Naive thymus-derived CD4-positive, alpha-beta T cell (primary cell): ENCODE results near the gene ZCCHC2. TPM values are rescaled to one million over a fixed set of nuclear protein-coding genes. Genes with fewer than 3 reads are reported as not detected.

Source experiments
- ATAC-seq: fragments of 150-1000 bp; cut with Tn5 transposase; 2 replicates; pipeline ENCODE4 v1.10.0; 2021; ENCODE audit warnings: mild to moderate bottlenecking, moderate library complexity
- CTCF ChIA-PET: fragments of 350-600 bp; sonication (Branson Sonifier 250); formaldehyde crosslinking; loops from one replicate; lab custom pipeline; 2021; ENCODE audit warnings: antibody characterized with exemption; lab: Charles Lee
- POLR2A ChIA-PET: fragments of 350-600 bp; sonication (Branson Sonifier 250); formaldehyde crosslinking; loops from one replicate; lab custom pipeline; 2021; ENCODE audit warnings: antibody characterized with exemption, inconsistent platforms; lab: Charles Lee
- DNase-seq, 9 donors: peaks; one replicate each; pipeline versions ENCODE4 v3.0.0 to v3.0.0-alpha.2; 2020 to 2022; ENCODE audit warnings: mixed read lengths in 1 of 9
- H3K27ac ChIP-seq: one replicate; pipeline ENCODE4 v1.7.0; 2013; ENCODE audit warnings: mild to moderate bottlenecking, low read depth, low read length, moderate library complexity
- H3K27me3 ChIP-seq, 2 donors: one replicate each; pipeline ENCODE4 v1.7.0; 2013; ENCODE audit warnings: low read length in 2 of 2, mild to moderate bottlenecking in 2 of 2, moderate library complexity in 2 of 2; ENCODE audit not compliant: control insufficient read depth in 2 of 2, insufficient read depth in 2 of 2
- H3K36me3 ChIP-seq, 3 experiments: 1 replicate in 2 of 3; 2 replicates in 1 of 3; pipeline ENCODE4 v1.7.0; 2013; ENCODE audit warnings: low read length in 3 of 3, mild to moderate bottlenecking in 3 of 3, moderate library complexity in 1 of 3; ENCODE audit not compliant: insufficient read depth in 3 of 3, control insufficient read depth in 2 of 3
- H3K4me1 ChIP-seq, 2 donors: one replicate each; pipeline ENCODE4 v1.7.0; 2013; ENCODE audit warnings: low read length in 2 of 2, mild to moderate bottlenecking in 2 of 2, moderate library complexity in 1 of 2; ENCODE audit not compliant: control insufficient read depth in 2 of 2, insufficient read depth in 2 of 2
- H3K4me3 ChIP-seq: 2 replicates; pipeline ENCODE4 v1.7.0; 2013; ENCODE audit warnings: mild to moderate bottlenecking, low read length
- H3K9me3 ChIP-seq, 3 experiments: 1 replicate in 2 of 3; 2 replicates in 1 of 3; pipeline ENCODE4 v1.7.0; 2013; ENCODE audit warnings: low read length in 3 of 3; ENCODE audit not compliant: control insufficient read depth in 2 of 3
- H3K27ac Mint-ChIP-seq, 9 donors: one replicate each; pipeline ENCODE4 v1.8.0; 2020 to 2022; ENCODE audit warnings: mixed read lengths in 9 of 9, mild to moderate bottlenecking in 8 of 9, moderate library complexity in 5 of 9, inconsistent platforms in 2 of 9
- H3K27me3 Mint-ChIP-seq, 5 donors: one replicate each; pipeline ENCODE4 v1.8.0; 2021 to 2022; ENCODE audit warnings: mixed read lengths in 5 of 5, mild to moderate bottlenecking in 1 of 5
- H3K36me3 Mint-ChIP-seq, 5 donors: one replicate each; pipeline ENCODE4 v1.8.0; 2020 to 2022; ENCODE audit warnings: mixed read lengths in 5 of 5, mild to moderate bottlenecking in 3 of 5, inconsistent platforms in 1 of 5
- H3K4me1 Mint-ChIP-seq, 7 donors: one replicate each; pipeline ENCODE4 v1.8.0; 2020 to 2022; ENCODE audit warnings: mixed read lengths in 7 of 7, mild to moderate bottlenecking in 3 of 7, inconsistent platforms in 1 of 7
- H3K4me3 Mint-ChIP-seq, 10 donors: one replicate each; pipeline ENCODE4 v1.8.0; 2020 to 2022; ENCODE audit warnings: mild to moderate bottlenecking in 10 of 10, mixed read lengths in 10 of 10, moderate library complexity in 6 of 10, inconsistent platforms in 2 of 10
- H3K9me3 Mint-ChIP-seq, 11 donors: one replicate each; pipeline ENCODE4 v1.8.0; 2020 to 2022; ENCODE audit warnings: mixed read lengths in 11 of 11, mild to moderate bottlenecking in 4 of 11, inconsistent platforms in 1 of 11, moderate library complexity in 1 of 11
- intact Hi-C, 2 donors: fragments of 100-400 bp; cut with micrococcal nuclease; formaldehyde crosslinking; loops; one replicate each; pipeline ENCODE4 v1.15.1; 2023
- polyA plus RNA-seq, 2 donors: library from polyadenylated mRNA; unstranded; fragments of 300-500 nt; fragmentation: Illumina TruSeq; gene quantifications; one replicate each; pipeline ENCODE4 v1.2.3, GENCODE V29; 2021
- total RNA-seq, 6 experiments: library from RNA in 5 of 6; stranded (reverse) in 5 of 6; gene quantifications; 1 replicate in 5 of 6; 2 replicates in 1 of 6; pipeline ENCODE4 v1.2.3 and lab custom pipeline; 2021 to 2026

ZCCHC2 gene
- total and polyA plus RNA-seq, 7 experiments from 2014 or later, result 1.8 to 68.5 (median 54.5) TPM

DNA sequence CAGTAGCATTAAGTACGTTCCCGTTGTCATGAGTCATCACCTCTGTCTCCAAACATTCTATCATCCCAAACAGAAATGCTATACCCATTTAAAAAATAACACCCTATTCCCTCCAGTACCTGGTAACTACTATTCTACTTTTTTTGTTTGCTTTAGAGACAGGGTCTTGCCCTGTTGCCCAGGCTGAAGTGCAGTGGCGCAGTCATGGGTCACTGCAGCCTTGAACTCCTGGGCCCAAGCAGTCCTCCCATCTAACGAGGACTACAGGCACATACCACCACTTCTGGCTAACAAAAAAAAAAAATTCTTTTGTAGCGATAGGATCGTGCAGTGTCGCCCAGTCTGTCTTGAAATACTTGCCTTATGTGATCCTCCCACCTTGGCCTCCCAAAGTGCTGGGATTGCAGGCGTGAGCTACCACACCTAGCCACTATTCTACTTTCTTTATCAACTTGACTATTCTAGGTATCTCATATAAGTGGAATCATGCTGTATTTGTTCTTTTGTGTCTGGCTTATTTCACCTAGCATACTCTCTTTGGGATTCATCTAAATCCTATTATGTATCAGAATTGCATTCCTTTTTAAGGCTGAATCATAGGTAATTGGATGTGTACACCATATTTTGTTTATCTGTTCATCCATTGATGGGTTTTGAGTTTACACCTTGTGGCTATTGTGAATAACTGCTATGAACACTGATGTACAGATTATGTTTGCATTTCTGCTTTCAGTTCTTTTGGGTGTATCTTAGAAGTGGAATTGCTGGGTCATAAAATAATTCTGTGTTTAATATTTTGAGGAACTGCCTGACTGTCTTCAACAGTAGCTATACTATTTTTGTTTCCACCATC, 14.4 kb downstream of the ZCCHC2 start:
- H3K27ac Mint-ChIP-seq, result no peak overlapping the region
- ATAC-seq (no peak), DNase-seq (no peak)
- POLR2A ChIA-PET, result no interaction called here
- Histone ChIP-seq H3K9me3 (no peaks in the 10 kb centered on the region), H3K4me3 (no peak overlapping the region), H3K36me3 (peaks cover 2 to 22% (median 4%) of the 10 kb centered on the region in 3 experiments), H3K4me1 (peaks cover 0 to 22% of the 10 kb centered on the region in 2 donors), H3K27ac (no peak overlapping the region), H3K27me3 (no peaks in the 10 kb centered on the region)
- H3K9me3 Mint-ChIP-seq, result no peaks in the 10 kb centered on the region
- H3K36me3 Mint-ChIP-seq, result peaks cover 4 to 23% (median 15%) of the 10 kb centered on the region in 5 donors
- H3K27me3 Mint-ChIP-seq, result no peaks in the 10 kb centered on the region
- CTCF ChIA-PET, result no interaction called here
- intact Hi-C loops, result no loop called here
- peaks cover 28 to 80% (median 63%) of the 10 kb centered on the region in 7 donors for H3K4me1 Mint-ChIP-seq
- H3K4me3 Mint-ChIP-seq, result peak overlapping the region in 1 of 10 donors; percentile 41

- H3K27me3 Mint-ChIP-seq, result no peaks in the 10 kb centered on the region
- peak overlapping the region in 1 of 9 donors; percentile 43 for H3K27ac Mint-ChIP-seq
- ChIA-PET CTCF (no interaction called here), POLR2A (no interaction called here)
- peaks cover 6 to 28% (median 21%) of the 10 kb centered on the region in 5 donors for H3K36me3 Mint-ChIP-seq
- no peaks in the 10 kb centered on the region for H3K9me3 ChIP-seq
- intact Hi-C loops, result no loop called here
- DNase-seq (no peak), ATAC-seq (no peak)
- H3K4me1 ChIP-seq, result peaks cover 0 to 20% of the 10 kb centered on the region in 2 donors
- H3K36me3 ChIP-seq, result peaks cover 4 to 28% (median 8%) of the 10 kb centered on the region in 3 experiments
- no peak overlapping the region for H3K27ac ChIP-seq
- H3K4me3 Mint-ChIP-seq, result no peak overlapping the region
- H3K27me3 ChIP-seq, result no peaks in the 10 kb centered on the region
- H3K4me1 Mint-ChIP-seq, result peaks cover 28 to 75% (median 64%) of the 10 kb centered on the region in 7 donors
- H3K4me3 ChIP-seq, result no peak overlapping the region
- no peaks in the 10 kb centered on the region for H3K9me3 Mint-ChIP-seq
These were observed 15.1 kb downstream of the ZCCHC2 start for GRCh38 chr18:62537946-62538345.

DNA sequence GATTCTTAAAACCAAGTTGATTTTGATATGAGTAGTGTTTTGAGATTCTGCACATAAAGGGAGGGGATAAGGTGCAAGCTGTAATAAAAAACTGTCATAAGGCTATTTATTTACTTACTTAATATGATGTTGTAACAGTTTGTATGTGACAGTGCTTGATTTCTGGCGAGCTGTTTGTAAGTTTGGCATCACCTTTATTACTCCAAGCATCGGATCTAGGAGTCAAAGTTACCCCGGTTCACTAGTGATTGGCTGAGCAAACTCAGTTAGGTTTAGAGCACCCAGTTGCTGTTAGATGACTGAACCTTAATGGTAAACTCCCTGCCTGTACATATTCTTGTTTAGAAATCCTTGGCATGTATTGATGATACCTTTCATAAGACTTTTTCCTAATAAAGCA, 16.1 kb downstream of the ZCCHC2 start:
- ATAC-seq (no peak), DNase-seq (no peak)
- Histone ChIP-seq H3K4me3 (no peak overlapping the region), H3K4me1 (peaks cover 0 to 18% of the 10 kb centered on the region in 2 donors), H3K36me3 (peaks cover 4 to 38% (median 15%) of the 10 kb centered on the region in 3 experiments), H3K9me3 (no peaks in the 10 kb centered on the region), H3K27me3 (no peaks in the 10 kb centered on the region), H3K27ac (no peak overlapping the region)
- H3K4me1 Mint-ChIP-seq, result peaks cover 30 to 72% (median 58%) of the 10 kb centered on the region in 7 donors
- H3K27ac Mint-ChIP-seq, result peak overlapping the region in 1 of 9 donors; percentile 43
- intact Hi-C loops, result no loop called here
- H3K27me3 Mint-ChIP-seq, result no peaks in the 10 kb centered on the region
- ChIA-PET CTCF (no interaction called here), POLR2A (no interaction called here)
- H3K4me3 Mint-ChIP-seq, result no peak overlapping the region
- H3K9me3 Mint-ChIP-seq, result no peaks in the 10 kb centered on the region
- peaks cover 14 to 36% (median 29%) of the 10 kb centered on the region in 5 donors for H3K36me3 Mint-ChIP-seq

DNA sequence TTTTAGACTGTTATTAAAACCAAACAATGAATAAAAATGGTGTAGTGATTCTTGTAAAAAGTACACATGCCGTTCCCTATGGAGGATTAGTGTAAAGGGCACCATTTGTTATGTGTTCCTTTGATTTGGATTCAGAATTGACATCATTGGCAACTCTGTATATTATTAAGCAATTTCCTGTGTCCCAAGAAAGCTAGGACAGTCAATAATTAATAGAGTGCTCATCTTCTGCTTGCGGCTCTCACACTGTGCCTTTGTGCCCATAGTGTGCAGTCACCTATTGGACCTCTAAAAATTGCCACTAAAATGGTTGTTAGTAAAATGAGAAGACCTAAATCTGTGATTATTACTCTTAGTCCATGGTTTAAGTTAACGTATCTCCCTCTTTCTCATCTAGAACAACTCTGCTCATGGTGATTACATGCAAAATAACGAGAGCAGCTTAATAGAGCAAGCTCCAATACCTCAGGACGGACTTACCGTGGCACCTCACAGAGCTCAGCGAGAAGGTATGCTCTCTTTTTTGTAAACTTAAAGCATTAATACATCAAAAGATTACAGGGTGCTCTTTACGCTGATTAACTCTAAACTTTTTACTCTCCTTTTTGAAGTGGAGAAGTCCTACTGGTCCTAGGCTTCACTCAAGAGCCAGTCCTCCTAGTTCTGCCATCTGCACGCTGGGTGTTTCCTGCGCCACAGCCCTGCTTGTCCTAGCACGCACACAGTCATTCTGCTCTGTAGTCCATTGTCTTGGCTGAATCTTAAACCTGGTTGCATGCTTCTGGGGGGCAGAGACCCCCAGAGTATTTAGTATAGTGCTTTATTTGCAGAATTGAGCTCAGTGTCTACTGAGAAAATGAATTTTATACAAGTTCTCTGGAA, 16.7 kb downstream of the ZCCHC2 start:
- ATAC-seq (no peak), DNase-seq (no peak)
- Mint-ChIP-seq H3K36me3 (peaks cover 14 to 39% (median 29%) of the 10 kb centered on the region in 5 donors), H3K4me3 (no peak overlapping the region), H3K27ac (peak overlapping the region in 1 of 9 donors; percentile 12), H3K27me3 (no peaks in the 10 kb centered on the region), H3K4me1 (peaks cover 24 to 65% (median 52%) of the 10 kb centered on the region in 7 donors), H3K9me3 (no peaks in the 10 kb centered on the region)
- no peak overlapping the region for H3K4me3 ChIP-seq
- H3K27ac ChIP-seq, result no peak overlapping the region
- intact Hi-C loops, result no loop called here
- ChIA-PET CTCF (interaction anchor here (0.7 kb wide), 1 partner anchor 599 kb away, joined by 5 read pairs; no protein-coding TSS in a partner anchor), POLR2A (interaction anchor here (0.6 kb wide), 1 partner anchor 600 kb away, joined by 4 read pairs; no protein-coding TSS in a partner anchor)
- no peaks in the 10 kb centered on the region for H3K27me3 ChIP-seq
- H3K9me3 ChIP-seq, result no peaks in the 10 kb centered on the region
- H3K4me1 ChIP-seq, result peaks cover 0 to 18% of the 10 kb centered on the region in 2 donors
- H3K36me3 ChIP-seq, result peaks cover 4 to 44% (median 19%) of the 10 kb centered on the region in 3 experiments

- ATAC-seq (no peak), DNase-seq (no peak)
- CTCF ChIA-PET, result no interaction called here
- POLR2A ChIA-PET, result no interaction called here
- Histone ChIP-seq H3K36me3 (peaks cover 4 to 63% (median 24%) of the 10 kb centered on the region in 3 experiments), H3K27me3 (no peaks in the 10 kb centered on the region), H3K9me3 (no peaks in the 10 kb centered on the region), H3K4me3 (no peak overlapping the region), H3K4me1 (peaks cover 0 to under 1% of the 10 kb centered on the region in 2 donors), H3K27ac (no peak overlapping the region)
- H3K4me1 Mint-ChIP-seq, result peaks cover 4 to 31% (median 21%) of the 10 kb centered on the region in 7 donors
- intact Hi-C loops, result no loop called here
- H3K4me3 Mint-ChIP-seq, result no peak overlapping the region
- H3K27ac Mint-ChIP-seq, result peak overlapping the region in 1 of 9 donors; percentile 53
- peaks cover 14 to 57% (median 28%) of the 10 kb centered on the region in 5 donors for H3K36me3 Mint-ChIP-seq
- H3K9me3 Mint-ChIP-seq, result no peaks in the 10 kb centered on the region
- no peaks in the 10 kb centered on the region for H3K27me3 Mint-ChIP-seq
These were observed 20.2 kb downstream of the ZCCHC2 start for GRCh38 chr18:62543021-62543420.

DNA sequence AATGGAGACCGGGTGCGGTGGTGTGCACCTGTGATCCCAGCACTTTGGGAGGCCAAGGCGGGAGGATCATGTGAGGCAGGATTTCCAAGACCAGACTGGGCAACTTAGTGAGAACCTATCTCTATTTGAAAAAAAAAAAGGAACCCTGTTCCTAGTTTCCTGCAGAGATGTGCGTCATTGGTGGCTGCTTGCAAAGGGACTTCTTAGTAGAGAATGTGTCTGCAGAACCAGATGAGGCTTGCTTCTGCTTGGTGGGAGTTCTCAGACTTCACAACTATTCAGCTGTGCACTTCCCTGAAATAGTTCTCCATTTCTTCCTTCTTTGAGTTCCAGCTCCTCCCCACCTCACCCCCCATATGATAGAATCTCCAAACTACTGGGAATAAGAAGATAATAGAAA, 22.3 kb downstream of the ZCCHC2 start:
- Mint-ChIP-seq H3K4me1 (peaks cover 0 to 18% (median 15%) of the 10 kb centered on the region in 7 donors), H3K36me3 (peaks cover 14 to 57% (median 32%) of the 10 kb centered on the region in 5 donors), H3K27me3 (no peaks in the 10 kb centered on the region), H3K4me3 (no peak overlapping the region), H3K9me3 (no peaks in the 10 kb centered on the region), H3K27ac (no peak overlapping the region)
- ChIA-PET CTCF (interaction anchor here (0.5 kb wide), 1 partner anchor 779 kb away, joined by 7 read pairs; no protein-coding TSS in a partner anchor), POLR2A (interaction anchor here (0.6 kb wide), 1 partner anchor 25 kb away, joined by 5 read pairs; no protein-coding TSS in a partner anchor)
- intact Hi-C loops, result no loop called here
- H3K27me3 ChIP-seq, result no peaks in the 10 kb centered on the region
- H3K27ac ChIP-seq, result no peak overlapping the region
- H3K36me3 ChIP-seq, result peaks cover 0 to 61% (median 24%) of the 10 kb centered on the region in 3 experiments
- no peaks in the 10 kb centered on the region for H3K4me1 ChIP-seq
- H3K9me3 ChIP-seq, result no peaks in the 10 kb centered on the region
- H3K4me3 ChIP-seq, result no peak overlapping the region
- ATAC-seq (no peak), DNase-seq (no peak)
